HG02798 (cell line): Measurements from ENCODE around the gene SUGT1.
A peak's percentile ranks its signal among the peaks of the same experiment; 100 is the strongest.

Experiments used
- ATAC-seq: cut with Tn5 transposase; IDR thresholded peaks from one replicate; pipeline ENCODE4 v1.9.1; 2021; ENCODE audit warnings: mild to moderate bottlenecking; ENCODE audit not compliant: unreplicated experiment, poor library complexity

SUGT1 gene

GRCh38 chr13:52734075-52734623 lies 81.5 kb downstream of the SUGT1 start:
- no peak for ATAC-seq

- no peak for ATAC-seq
These were observed 84.3 kb downstream of the SUGT1 start for GRCh38 chr13:52736891-52737290.

- ATAC-seq, result no peak
These were observed 84.8 kb downstream of the SUGT1 start for GRCh38 chr13:52737451-52737850.

GRCh38 chr13:52737965-52738364 lies 85.3 kb downstream of the SUGT1 start:
- ATAC-seq, result no peak

- peak; percentile 75 for ATAC-seq
These were observed 86.3 kb downstream of the SUGT1 start for GRCh38 chr13:52738719-52739467.

GRCh38 chr13:52739468-52740071 lies 86.9 kb downstream of the SUGT1 start, which contains the start of gene CNMD:
CNMD (minus strand) TSS chr13:52739820; CDS start chr13:52739701, 119 bp downstream.
- ATAC-seq, result no peak

- ATAC-seq, result no peak
These were observed 90.9 kb downstream of the SUGT1 start for GRCh38 chr13:52743569-52743968.

GRCh38 chr13:52743988-52744387 lies 91.4 kb downstream of the SUGT1 start:
- no peak for ATAC-seq

GRCh38 chr13:52744842-52745375 lies 92.3 kb downstream of the SUGT1 start:
- ATAC-seq, result no peak

GRCh38 chr13:52746141-52746540 lies 93.5 kb downstream of the SUGT1 start:
- ATAC-seq, result no peak

GRCh38 chr13:52749419-52749818 lies 96.8 kb downstream of the SUGT1 start:
- ATAC-seq, result no peak
